DOHH2 (cell line): ENCODE measurements around the gene PRAF2.

Experiments used
- CTCF ChIP-seq: fragments of 200-600 bp; sonication (generic); IDR thresholded peaks from one replicate; pipeline ENCODE4 v1.5.1; 2014; ENCODE audit warnings: antibody characterized with exemption, mild to moderate bottlenecking, low read depth, low read length; ENCODE audit not compliant: poor library complexity, severe bottlenecking
- EZH2phosphoT487 ChIP-seq: fragments of 200-600 bp; sonication (generic); IDR thresholded peaks from 2 replicates; pipeline ENCODE4 v1.6.1; 2017; ENCODE audit warnings: borderline replicate concordance, mild to moderate bottlenecking, antibody characterized with exemption, low read length, moderate library complexity, mixed read lengths

- TF ChIP-seq EZH2phosphoT487 (no peak), CTCF (no peak)
Measured at GRCh38 chrX:49054073-49054762, 19.6 kb downstream of the PRAF2 start.
